Measurements from ENCODE around the gene AUP1.
A peak's percentile ranks its signal among the peaks of the same experiment; 100 is the strongest.

Gene AUP1

GRCh38 chr2:74514368-74515270 is 14.9 kb downstream of the AUP1 start, which contains the start of gene TLX2:
Gene TLX2 (plus strand): TSS chr2:74514450. CDS start chr2:74514807, 357 bp downstream.
- peak within 1 kb of the TSS; percentile 20 for H3K4me3 ChIP-seq (ENCODE audit: low read depth, low read length)

- peak overlapping the region; percentile 20 for H3K4me3 ChIP-seq (ENCODE audit: low read depth, low read length)
These were observed 15.7 kb downstream of the AUP1 start for GRCh38 chr2:74513605-74514367.

- H3K4me3 ChIP-seq (ENCODE audit: low read depth, low read length) = no peak overlapping the region
These were observed 16.5 kb downstream of the AUP1 start for GRCh38 chr2:74512744-74513604.

DNA sequence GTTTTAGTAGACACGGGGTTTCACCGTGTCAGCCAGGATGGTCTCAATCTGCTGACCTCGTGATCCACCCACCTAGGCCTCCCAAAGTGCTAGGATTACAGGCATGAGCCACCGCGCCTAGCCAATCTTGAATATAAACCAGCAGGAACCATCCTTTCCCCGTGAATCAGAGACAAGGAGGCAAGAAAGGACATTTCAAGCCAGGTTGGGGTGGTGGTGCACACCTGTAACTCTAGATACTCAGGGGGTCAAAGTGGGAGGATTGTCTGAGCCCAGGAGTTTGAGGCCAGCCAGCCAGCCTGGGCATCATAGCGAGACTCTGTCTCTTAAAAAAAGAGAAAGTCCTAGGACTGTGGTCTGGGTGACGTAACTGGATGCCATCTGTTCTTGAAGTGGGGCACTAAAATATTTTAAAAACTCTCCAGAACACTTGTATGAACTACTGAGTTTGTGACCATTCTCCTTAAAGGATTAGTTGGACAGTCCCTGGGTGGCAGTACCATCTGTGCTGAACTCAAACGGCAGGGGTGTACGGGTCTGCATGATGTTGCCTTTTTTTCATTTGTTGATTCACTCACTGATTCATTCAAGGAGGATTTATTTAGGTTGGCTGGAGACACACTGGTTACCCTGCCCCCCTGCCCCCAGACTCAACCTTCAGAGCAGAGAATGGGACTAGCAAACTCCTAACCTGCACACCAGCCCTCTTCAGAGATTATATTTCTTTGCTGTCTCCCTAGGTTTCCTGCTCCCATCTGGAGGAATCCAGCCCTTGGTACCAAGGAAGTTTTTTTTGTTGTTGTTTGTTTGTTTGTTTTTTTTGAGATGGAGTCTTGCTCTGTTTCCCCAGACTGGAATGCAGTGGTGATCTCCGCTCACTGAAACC is 18.2 kb downstream of the AUP1 start:
- H3K4me3 ChIP-seq (ENCODE audit: low read depth, low read length) = no peak overlapping the region

DNA sequence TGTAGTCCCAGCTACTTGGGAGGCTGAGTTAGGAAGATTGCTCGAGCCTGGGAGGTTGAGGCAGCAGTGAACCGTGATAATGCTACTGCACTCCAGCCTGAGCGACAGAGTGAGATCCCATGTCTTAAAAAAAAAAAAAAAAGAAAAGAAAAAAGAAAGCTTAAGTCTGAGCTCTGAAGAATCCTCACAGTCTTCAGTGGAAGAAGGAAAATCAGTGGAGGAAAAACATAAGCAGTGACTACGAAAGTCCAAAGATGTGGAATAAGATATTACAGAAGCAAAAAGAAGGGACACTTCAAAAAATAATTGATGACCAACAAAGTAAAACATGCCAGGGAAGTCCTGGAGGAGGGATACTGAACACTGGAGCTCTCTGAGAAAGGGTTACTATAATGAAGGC is 19.2 kb downstream of the AUP1 start:
- no peak overlapping the region for H3K4me3 ChIP-seq (ENCODE audit: low read depth, low read length)

DNA sequence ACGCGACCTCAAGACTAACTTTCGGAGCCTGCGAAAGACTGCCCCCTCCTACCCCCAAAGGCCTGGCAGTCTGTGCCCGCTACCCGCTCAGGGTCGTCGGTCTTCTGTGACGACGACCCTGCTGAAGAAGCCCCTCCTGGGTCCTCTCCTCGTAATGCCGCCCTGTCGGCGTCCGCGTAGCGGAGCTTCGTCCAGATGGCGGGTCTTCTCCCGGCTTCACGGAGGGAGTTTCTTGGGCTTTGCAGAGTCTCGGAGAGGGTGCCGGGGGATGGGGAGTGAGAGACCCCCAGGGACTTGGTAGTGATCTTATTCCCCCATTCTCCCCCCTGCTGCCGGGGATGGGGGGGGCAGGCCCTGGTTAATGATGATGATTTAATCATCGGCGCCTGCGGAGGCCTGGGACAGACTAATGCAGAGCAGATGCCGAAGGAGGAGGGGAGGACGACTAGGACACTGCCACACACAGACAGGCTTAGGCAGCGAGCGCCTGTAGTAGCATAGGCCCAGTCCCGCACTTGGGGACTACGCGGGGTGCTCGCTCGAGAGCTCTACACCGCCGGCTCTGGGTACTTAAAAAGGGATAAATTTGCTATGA is 21.5 kb downstream of the AUP1 start:
- peak overlapping the region; percentile 99 for H3K4me3 ChIP-seq (ENCODE audit: low read depth, low read length)

DNA sequence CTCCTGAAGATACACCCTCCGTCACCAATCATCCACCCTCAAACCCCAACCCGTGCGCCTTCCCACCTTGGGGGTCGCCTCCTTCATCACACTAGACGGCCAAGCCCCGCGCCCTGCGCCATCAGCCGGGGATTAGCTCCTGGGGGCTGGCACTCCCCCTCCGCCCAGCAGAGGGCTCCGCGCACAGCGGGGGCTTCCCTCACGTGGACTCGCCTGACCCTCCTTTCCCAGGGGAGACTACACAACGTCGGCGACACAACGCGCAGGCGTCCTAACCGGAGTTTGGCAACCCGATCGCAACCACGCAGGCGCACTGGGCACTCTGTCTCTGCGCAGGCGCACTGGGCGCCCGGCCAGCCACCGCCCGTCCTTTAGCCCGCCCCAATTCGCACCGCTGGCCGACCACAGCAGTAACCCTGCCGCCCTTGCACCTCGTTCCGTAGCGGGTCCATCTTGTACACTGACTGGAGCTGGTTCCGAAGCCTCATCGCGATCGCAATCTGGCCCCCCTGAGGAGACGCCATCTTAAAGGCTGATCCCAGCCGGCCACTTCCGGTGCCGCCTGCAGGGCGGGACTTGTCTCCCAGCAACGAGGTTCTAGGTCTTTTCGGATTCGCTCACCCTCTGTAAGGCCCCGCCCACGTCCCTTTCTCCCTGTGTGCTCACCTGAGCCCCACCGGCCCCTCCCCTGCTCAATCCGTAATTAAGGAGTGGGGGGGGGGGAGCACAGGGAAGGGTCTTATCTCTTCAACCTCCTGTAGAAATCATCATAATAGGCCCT is 22.2 kb downstream of the AUP1 start, which contains the start of gene PCGF1:
Gene PCGF1 (minus strand): TSS at position 551 of the 781 bp plus-strand sequence. CDS start 27 bp downstream, at position 524.
- peak within 1 kb of the TSS; percentile 99 for H3K4me3 ChIP-seq (ENCODE audit: low read depth, low read length)

GRCh38 chr2:74505448-74506246 is 23.9 kb downstream of the AUP1 start:
- H3K4me3 ChIP-seq (ENCODE audit: low read depth, low read length) = no peak overlapping the region

DNA sequence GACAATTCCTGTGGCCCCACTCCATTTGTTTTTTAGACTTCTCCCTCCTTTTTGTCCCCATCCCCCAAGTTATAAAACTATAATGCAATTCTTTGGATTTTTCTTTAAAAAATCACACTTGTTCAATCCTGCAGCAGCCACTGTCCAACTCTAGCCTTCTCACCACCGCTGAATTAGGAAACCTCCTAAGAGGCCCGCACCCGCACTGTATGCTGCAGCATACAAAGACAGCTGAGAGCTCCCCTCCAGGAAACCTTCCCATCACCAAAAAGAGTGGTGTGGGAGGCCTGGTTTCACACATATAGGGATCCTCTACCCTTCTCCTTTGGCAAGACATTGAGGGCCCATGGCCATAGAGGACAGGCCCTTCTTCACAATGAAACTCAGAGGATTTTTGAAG is 24.9 kb downstream of the AUP1 start:
- H3K4me3 ChIP-seq (ENCODE audit: low read depth, low read length) = no peak overlapping the region

- peak overlapping the region; percentile 24 for H3K4me3 ChIP-seq (ENCODE audit: low read depth, low read length)
These were observed 25.7 kb downstream of the AUP1 start for GRCh38 chr2:74503506-74504475.

DNA sequence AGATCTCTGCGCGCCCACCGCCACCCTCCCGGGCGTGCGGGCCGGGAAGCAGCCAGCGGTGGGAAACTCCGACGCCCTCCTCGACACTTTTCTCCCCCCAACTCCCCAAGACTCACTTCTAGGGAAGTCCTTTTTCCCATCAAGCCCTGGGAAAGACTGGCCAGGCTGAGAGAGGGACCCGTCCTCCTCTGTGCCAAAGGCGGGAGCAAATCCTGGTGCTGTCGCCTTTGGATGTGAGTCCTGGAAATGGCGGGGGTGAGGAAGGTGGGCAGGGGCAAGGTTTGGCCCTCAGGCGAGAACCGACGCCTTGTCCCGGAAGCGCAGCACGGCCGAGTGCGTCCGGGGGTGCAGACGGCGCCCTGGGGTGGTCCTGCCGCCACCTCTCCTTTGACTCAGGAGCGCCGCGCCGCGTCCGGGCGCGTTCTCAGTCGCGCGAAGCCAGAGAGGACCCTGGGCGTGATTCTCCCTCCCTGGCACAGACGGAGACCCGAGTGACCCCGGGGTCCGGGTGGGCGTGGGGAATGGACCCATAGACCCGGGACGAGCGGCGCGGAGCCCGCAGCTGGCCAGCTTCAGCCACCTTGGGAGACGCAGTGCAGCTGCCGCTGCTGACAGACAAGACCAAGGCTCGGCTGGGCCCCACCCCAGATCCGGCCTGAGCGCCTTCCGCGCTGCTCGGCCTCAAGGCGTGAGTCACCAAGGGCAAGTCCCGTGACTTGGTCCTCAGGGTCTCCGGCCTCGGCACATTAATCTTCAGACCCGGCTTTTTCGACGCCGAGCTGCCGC is 26.6 kb downstream of the AUP1 start:
- peak overlapping the region; percentile 24 for H3K4me3 ChIP-seq (ENCODE audit: low read depth, low read length)

- peak overlapping the region; percentile 24 for H3K4me3 ChIP-seq (ENCODE audit: low read depth, low read length)
These were observed 27.3 kb downstream of the AUP1 start for GRCh38 chr2:74502147-74502719.

DNA sequence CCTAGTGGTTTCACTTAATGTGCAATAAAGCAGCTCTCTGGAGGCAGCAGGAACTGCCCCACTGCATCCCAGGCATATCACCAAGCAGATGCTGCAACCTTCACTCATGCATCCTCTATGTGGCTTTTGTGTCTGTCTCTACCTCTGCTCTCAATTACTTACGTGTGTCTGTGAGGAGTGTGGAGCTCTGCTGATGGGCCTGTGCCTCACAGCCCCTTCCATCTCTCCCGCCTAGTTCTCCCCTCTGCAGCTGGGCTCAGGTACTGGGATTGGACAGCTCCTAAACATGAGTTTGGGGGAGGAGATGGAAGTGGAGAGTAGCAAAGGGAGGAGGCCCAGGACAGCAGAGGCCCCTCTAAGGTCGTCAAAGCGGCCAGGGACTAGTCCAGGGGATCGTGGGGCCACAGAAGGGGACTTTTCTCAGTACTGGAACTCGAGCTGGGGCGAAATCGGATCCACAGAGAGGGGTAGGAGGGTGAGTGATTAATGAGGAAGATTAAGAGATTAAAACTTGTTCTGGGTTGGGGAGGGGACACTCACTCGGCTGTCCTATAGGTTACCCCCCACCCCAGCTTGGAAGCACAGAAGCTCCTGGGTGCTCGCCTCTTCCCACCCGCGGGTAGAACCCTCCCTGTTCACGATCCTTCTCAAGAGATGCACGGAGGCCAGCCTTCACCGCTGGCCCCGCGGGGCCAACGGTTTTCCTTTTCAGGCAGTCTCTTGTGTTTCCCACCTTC is 28.0 kb downstream of the AUP1 start:
- no peak overlapping the region for H3K4me3 ChIP-seq (ENCODE audit: low read depth, low read length)

DNA sequence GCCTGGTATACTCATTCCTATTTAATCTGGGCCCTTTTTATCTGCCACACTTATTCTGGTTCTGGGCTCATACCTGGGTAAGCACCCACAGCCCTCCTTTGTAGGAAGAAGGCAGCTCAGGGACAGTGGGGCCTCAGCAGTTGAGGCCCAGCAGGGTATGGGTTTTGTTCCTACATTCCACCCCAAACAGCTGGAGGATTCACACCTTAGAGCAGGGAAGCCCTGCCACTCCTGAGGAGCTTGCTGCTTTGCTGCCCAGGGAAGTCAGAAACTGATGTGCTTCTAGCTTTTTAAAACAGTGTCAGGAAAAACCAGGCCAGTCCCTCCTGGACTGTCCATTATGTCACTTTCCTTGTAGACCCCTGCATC is 28.9 kb downstream of the AUP1 start:
- no peak overlapping the region for H3K4me3 ChIP-seq (ENCODE audit: low read depth, low read length)

Data from iPS-11a (cell line).